Astrocyte of the spinal cord (primary cell): ENCODE data around the gene PCYOX1L.

ENCODE experiments used
- DNase-seq: peaks from one replicate; pipeline ENCODE4 v3.0.0; 2011; ENCODE audit warnings: low read depth, low spot score
- H3K4me3 ChIP-seq: 2 replicates; pipeline ENCODE4 v1.5.1; 2011; ENCODE audit warnings: low read depth, mild to moderate bottlenecking, low read length, moderate library complexity
- in situ Hi-C: cut with HindIII; loops from 2 replicates; pipeline ENCODE4 v1.10.0; 2017; ENCODE audit warnings: low sequenced_read_pairs
- TF ChIP-seq, protein P1 (sequence below): IDR thresholded peaks from 2 replicates; pipeline ENCODE4 v1.5.1; 2012; ENCODE audit warnings: low read depth, mild to moderate bottlenecking, low read length, inconsistent platforms

PCYOX1L gene

DNA sequence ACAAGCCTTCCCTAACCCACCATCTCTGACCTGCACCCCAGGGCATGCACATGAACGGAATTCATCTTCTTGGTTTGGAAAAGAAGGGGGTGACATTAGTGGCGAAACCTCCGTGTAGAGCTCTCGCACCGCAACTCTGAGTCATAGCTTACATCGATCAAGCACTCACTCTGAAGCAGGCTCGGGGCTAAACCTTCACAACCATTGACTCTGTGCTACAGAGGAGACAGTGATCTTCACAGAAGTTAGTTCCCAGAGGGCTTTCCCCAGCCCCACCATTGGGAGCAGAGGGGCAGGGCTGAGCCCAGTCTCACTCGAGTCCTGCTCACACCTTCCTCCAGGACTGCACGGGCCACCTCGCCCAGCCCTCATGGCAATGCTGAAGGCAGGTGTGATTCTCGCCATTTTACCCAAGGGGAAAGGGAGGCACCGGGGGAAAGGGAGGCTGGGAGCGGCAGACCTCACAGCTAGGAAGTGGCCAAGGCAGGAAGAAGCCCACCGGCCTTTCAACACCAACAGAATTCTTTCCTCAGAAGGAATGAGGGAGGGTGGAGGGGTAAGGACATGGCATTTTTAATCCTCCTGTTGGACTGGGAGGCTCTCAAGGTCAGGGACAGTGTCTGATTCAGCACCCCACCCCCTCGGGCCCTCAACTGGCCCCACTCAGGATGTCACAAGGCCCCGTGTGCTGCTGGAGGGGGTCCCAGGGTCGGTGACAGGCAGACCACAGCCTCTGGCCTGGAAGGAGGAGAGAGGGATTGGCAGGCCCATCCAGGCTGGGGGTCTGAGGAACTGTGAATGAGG is 47.1 kb downstream of the PCYOX1L start:
- H3K4me3 ChIP-seq, result no peak overlapping the region
- TF ChIP-seq, protein P1, sequence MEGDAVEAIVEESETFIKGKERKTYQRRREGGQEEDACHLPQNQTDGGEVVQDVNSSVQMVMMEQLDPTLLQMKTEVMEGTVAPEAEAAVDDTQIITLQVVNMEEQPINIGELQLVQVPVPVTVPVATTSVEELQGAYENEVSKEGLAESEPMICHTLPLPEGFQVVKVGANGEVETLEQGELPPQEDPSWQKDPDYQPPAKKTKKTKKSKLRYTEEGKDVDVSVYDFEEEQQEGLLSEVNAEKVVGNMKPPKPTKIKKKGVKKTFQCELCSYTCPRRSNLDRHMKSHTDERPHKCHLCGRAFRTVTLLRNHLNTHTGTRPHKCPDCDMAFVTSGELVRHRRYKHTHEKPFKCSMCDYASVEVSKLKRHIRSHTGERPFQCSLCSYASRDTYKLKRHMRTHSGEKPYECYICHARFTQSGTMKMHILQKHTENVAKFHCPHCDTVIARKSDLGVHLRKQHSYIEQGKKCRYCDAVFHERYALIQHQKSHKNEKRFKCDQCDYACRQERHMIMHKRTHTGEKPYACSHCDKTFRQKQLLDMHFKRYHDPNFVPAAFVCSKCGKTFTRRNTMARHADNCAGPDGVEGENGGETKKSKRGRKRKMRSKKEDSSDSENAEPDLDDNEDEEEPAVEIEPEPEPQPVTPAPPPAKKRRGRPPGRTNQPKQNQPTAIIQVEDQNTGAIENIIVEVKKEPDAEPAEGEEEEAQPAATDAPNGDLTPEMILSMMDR, result no peak
- peak; percentile 84 for DNase-seq
- in situ Hi-C loops, result no loop called here

DNA sequence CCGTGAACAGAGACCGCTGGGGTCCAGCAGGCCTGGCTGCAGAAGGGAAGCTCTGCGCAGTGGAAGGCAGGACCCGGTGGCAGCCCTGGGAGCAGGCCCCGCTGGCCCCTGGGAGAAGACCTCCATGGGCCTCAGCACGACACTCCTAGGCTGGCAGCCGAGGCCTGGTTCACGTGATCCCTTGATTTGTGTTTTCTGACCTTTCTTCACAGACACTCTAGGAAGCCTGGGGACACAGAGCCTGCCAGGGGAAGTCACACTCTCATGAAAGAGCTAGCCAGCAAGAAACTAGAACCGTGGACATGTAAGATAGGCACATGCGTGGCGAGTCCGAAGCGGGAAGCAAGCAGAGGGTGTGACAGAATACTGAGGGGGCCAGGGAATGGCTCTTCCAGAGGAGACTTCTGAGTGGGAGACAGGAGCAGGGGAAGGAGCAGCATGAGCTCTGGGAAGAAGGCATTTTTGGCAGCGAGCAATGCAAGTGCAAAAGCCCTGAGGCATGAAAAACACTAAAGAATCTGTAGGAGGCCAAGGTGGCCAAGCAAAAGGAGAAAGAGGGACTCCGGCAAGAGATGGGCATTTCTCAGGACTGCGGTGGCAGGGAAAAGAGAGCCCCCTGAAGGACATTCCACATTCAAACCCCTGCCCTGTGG is 47.8 kb downstream of the PCYOX1L start:
- DNase-seq, result no peak
- TF ChIP-seq, protein P1, result no peak
- H3K4me3 ChIP-seq, result no peak overlapping the region
- in situ Hi-C loops, result no loop called here

DNA sequence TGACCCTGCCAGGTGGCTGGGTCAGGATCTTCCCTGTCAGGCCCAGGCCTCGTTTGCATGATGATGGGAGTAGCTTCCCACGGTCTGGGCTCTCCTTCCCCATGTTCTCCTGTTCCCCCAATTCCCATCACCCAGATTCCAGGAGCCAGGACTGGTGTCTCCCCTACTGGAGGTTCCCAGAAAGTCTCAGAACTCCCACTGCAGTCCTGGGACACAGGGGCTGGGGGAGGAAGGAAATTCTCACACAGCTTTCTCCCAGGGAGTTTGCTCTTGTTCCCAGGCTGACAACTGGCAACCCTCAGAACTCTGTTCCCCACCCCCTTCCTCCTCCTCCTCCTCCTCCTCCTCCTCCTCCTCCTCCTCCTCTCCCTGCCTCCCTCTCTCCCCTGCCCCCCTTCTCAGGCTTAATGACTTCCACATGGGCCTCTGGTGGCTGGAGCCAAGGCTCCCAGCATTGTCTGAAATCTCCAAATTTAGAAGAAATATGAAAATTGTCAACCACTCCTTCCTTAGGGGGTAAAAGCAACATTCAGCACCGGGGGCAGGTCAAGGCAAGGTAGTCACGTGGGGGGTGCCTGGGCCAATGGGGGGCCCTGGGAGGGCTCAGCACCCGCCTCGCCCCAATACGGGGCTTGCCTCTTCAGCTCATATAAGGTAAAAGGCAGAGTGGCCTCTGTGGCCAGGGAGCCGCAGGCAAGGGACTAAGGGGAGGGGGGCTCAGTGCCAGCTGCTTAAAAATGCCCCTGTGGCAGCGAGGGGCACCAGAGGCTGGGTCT is 48.5 kb downstream of the PCYOX1L start:
- DNase-seq, result peak; percentile 92
- H3K4me3 ChIP-seq, result peak overlapping the region; percentile 56
- in situ Hi-C loops, result no loop called here
- TF ChIP-seq, protein P1, result no peak

DNA sequence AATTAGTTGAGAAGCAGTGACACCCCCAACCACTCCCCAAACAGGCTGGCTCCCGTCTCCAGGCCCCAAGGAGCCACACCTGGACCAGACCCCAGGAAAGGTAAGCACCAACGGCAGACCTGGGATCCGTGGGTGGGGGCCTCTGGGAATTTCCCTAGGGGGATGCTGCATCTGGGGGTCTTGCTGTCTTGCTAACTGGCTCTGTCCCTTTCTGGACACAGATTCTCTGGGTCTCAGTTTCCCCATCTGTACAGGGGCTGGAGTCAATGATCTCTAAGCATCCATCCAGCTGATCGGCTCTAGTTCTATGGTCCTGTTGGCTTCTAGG is 49.1 kb downstream of the PCYOX1L start:
- no peak for DNase-seq
- peak overlapping the region; percentile 56 for H3K4me3 ChIP-seq
- TF ChIP-seq, protein P1, result no peak
- in situ Hi-C loops, result no loop called here

DNA sequence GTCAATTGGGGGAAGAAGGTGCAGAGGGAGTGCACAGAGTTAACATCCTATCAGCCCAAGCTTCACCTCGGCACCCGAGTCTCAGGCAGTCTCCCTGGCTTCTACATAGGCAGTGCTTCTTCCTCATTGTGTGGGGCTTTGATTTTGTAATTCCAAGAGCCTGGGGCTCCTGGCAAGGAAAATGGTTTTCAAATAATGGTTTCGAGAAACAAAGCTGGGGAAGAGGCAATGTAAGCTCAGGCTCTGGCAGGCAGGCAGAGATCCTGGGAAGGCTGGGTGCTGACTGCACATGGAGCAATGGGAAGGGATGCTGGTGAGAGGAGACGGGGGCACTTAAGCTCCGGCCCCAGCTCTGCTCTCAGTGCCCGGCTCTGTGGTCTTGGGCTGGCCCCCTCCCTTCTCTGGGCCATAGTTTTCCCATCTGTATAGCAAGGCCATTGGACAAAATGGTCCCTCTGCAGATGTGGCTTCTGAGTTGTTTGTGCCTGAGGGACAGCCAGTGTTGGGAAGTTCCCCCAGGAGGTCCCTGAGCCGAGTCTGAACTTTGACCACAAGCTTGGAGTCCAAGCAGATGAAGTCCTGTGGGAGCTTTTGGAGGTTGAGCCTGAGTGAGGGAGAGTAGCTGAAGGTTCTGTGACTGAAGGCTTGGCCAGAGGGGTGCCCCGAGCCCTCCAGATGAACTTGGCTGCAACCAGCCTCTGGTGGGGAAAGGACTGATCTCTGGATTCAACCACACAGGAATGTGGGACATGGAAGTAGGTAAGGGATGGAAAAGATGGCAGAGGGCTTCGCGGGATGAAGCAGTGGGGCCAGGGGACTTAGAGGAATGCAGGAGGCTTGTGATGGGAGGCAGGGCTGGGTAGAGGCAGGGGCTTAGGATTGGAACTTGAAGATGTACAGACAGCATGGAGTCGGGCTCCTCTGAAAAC is 49.7 kb downstream of the PCYOX1L start:
- DNase-seq, result no peak
- in situ Hi-C loops, result no loop called here
- H3K4me3 ChIP-seq, result peak overlapping the region; percentile 56
- TF ChIP-seq, protein P1, result no peak
